ENCODE results near the gene PPP1R13L.
"Not testable (repeated sequence)": the region's sequence is repeated elsewhere in the genome, so short reads cannot be mapped to it uniquely, and the experiment has no call there.

The PPP1R13L gene

GRCh38 chr19:45432543-45432942 lies 27.7 kb upstream of the PPP1R13L start:
- in situ Hi-C loops (cut with MboI; ENCODE audit: low sequenced_read_pairs), result not testable (repeated sequence)

- in situ Hi-C loops (cut with MboI; ENCODE audit: low sequenced_read_pairs), result not testable (repeated sequence)
Observed at GRCh38 chr19:45431008-45431407, 26.1 kb upstream of the PPP1R13L start.

GRCh38 chr19:45429896-45430295 lies 25.0 kb upstream of the PPP1R13L start:
- in situ Hi-C loops (cut with MboI; ENCODE audit: low sequenced_read_pairs), result not testable (repeated sequence)

- in situ Hi-C loops (cut with MboI; ENCODE audit: low sequenced_read_pairs), result no loop called here
Observed at GRCh38 chr19:45428384-45429231, 23.7 kb upstream of the PPP1R13L start.

- in situ Hi-C loops (cut with MboI; ENCODE audit: low sequenced_read_pairs), result no loop called here
Observed at GRCh38 chr19:45424191-45425058, 19.6 kb upstream of the PPP1R13L start.

GRCh38 chr19:45423589-45424190 lies 18.8 kb upstream of the PPP1R13L start, which contains the start of gene ERCC1:
Gene ERCC1, minus strand, starts transcription at chr19:45423917. Its CDS starts 543 bp downstream, at chr19:45423374.
- in situ Hi-C loops (cut with MboI; ENCODE audit: low sequenced_read_pairs), result no loop called here

GRCh38 chr19:45423033-45423588 lies 18.2 kb upstream of the PPP1R13L start:
- in situ Hi-C loops (cut with MboI; ENCODE audit: low sequenced_read_pairs), result no loop called here

GRCh38 chr19:45421947-45422498 lies 17.2 kb upstream of the PPP1R13L start:
- in situ Hi-C loops (cut with MboI; ENCODE audit: low sequenced_read_pairs), result no loop called here

GRCh38 chr19:45420871-45421270 lies 16.0 kb upstream of the PPP1R13L start:
- in situ Hi-C loops (cut with MboI; ENCODE audit: low sequenced_read_pairs), result no loop called here

- in situ Hi-C loops (cut with MboI; ENCODE audit: low sequenced_read_pairs), result no loop called here
Observed at GRCh38 chr19:45420356-45420755, 15.5 kb upstream of the PPP1R13L start.

GRCh38 chr19:45419895-45420294 lies 15.0 kb upstream of the PPP1R13L start:
- in situ Hi-C loops (cut with MboI; ENCODE audit: low sequenced_read_pairs), result no loop called here

GRCh38 chr19:45419396-45419795 lies 14.5 kb upstream of the PPP1R13L start:
- in situ Hi-C loops (cut with MboI; ENCODE audit: low sequenced_read_pairs), result no loop called here

GRCh38 chr19:45418802-45419201 lies 13.9 kb upstream of the PPP1R13L start:
- in situ Hi-C loops (cut with MboI; ENCODE audit: low sequenced_read_pairs), result no loop called here

- in situ Hi-C loops (cut with MboI; ENCODE audit: low sequenced_read_pairs), result no loop called here
Observed at GRCh38 chr19:45417151-45417550, 12.3 kb upstream of the PPP1R13L start.

- in situ Hi-C loops (cut with MboI; ENCODE audit: low sequenced_read_pairs), result no loop called here
Observed at GRCh38 chr19:45414468-45414867, 9.6 kb upstream of the PPP1R13L start.

- in situ Hi-C loops (cut with MboI; ENCODE audit: low sequenced_read_pairs), result no loop called here
Observed at GRCh38 chr19:45413497-45413896, 8.6 kb upstream of the PPP1R13L start.

GRCh38 chr19:45410330-45410729 lies 5.5 kb upstream of the PPP1R13L start:
- in situ Hi-C loops (cut with MboI; ENCODE audit: low sequenced_read_pairs), result not testable (repeated sequence)

GRCh38 chr19:45409557-45409920 lies 4.7 kb upstream of the PPP1R13L start:
- in situ Hi-C loops (cut with MboI; ENCODE audit: low sequenced_read_pairs), result no loop called here

- in situ Hi-C loops (cut with MboI; ENCODE audit: low sequenced_read_pairs), result no loop called here
Observed at GRCh38 chr19:45408830-45409556, 4.1 kb upstream of the PPP1R13L start.

- in situ Hi-C loops (cut with MboI; ENCODE audit: low sequenced_read_pairs), result no loop called here
Observed at GRCh38 chr19:45408121-45408520, 3.3 kb upstream of the PPP1R13L start.
